Epithelial cell of esophagus (primary cell): ENCODE data around the gene KLF7.

Experiments used
- DNase-seq: peaks from one replicate; pipeline ENCODE4 v3.0.0; 2010; ENCODE audit warnings: low read depth
- H3K4me3 ChIP-seq: 2 replicates; pipeline ENCODE4 v1.5.1; 2011; ENCODE audit warnings: mild to moderate bottlenecking, low read length, control low read depth
- TF ChIP-seq, protein P1 (sequence below): IDR thresholded peaks from 2 replicates; pipeline ENCODE4 v1.5.1; 2011; ENCODE audit warnings: low read depth, mild to moderate bottlenecking, low read length, control low read depth, inconsistent platforms; ENCODE audit not compliant: insufficient read depth; ENCODE audit errors: missing control alignments

Gene KLF7

DNA sequence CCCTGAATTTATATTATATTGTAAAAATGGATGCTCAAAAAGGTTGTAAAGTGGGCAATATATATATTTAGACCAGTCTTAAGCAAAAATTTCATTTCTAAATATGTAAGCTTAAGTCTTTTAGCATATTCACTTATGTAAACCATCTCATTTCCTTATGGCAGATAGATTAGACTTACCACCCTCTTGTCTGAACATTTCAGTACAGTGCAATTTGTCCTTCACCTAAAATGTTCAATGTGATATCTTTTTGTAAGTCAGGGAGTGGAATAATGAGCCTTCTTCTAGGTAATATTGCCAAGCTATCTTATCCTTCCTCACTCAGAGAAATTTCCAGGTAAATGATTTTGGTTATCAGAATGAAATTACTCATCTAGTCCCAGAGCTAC is 92.3 kb downstream of the KLF7 start:
- H3K4me3 ChIP-seq: no peak overlapping the region
- TF ChIP-seq, protein P1, sequence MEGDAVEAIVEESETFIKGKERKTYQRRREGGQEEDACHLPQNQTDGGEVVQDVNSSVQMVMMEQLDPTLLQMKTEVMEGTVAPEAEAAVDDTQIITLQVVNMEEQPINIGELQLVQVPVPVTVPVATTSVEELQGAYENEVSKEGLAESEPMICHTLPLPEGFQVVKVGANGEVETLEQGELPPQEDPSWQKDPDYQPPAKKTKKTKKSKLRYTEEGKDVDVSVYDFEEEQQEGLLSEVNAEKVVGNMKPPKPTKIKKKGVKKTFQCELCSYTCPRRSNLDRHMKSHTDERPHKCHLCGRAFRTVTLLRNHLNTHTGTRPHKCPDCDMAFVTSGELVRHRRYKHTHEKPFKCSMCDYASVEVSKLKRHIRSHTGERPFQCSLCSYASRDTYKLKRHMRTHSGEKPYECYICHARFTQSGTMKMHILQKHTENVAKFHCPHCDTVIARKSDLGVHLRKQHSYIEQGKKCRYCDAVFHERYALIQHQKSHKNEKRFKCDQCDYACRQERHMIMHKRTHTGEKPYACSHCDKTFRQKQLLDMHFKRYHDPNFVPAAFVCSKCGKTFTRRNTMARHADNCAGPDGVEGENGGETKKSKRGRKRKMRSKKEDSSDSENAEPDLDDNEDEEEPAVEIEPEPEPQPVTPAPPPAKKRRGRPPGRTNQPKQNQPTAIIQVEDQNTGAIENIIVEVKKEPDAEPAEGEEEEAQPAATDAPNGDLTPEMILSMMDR: no peak
- no peak for DNase-seq

DNA sequence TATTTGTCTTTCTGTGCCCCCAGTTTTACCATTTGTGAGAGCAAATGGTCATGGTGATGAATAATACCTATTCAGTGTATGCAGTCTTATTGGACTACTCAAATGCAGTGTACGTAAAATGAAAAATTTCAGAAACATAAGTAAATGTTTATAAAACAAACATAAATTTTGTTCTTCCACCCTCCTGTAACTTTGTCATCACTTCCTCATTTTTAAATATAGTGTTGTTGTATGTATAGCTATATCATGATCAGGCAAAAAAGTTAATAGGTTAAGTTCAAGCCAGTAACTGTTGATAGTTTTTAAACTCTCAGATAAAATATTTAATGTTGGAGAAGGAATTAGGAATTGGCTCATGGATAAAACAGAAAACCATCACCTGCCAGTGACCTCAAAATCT is 93.2 kb downstream of the KLF7 start:
- DNase-seq: no peak
- no peak overlapping the region for H3K4me3 ChIP-seq

DNA sequence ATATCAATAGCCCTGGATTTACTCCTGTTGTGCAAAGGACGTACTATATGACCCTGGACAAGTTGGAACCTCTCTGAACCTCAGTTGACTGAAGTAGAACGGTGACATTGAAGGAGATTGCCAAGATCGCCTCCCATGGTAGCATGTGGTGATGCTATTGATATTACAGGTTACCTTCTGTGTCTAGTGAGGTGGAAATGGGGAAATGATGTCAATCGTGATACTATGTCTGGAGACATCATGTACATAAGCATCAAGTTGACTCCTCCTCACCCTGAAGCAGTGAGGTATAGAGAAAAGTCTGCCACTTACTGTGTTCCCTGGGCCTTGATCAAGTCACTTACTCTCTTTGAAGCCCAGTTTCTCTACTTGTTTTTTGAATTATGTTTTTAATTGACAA is 93.9 kb downstream of the KLF7 start:
- H3K4me3 ChIP-seq: no peak overlapping the region
- TF ChIP-seq, protein P1: no peak
- no peak for DNase-seq

More for the DNA sequence above, 93.2 kb downstream of the KLF7 start:
- TF ChIP-seq, protein P1: no peak

DNA sequence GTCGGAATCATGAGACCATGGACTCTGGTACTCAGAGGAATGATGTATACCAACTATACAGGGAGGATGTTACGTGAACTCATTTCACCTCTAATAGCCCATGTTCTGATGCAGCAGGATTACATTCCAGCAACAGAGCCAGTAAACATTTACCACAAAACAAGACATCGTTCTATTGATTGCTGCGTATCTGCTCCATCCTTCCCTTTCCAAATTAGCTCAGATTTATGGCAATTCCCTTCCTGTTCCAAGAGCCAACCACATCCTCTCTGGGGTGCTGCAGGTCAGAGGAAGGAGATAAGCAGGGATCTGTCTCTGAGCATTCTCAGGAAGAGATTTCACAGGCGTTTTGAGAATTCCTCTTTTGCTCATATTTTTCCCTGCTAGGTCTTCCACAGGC is 98.3 kb downstream of the KLF7 start:
- TF ChIP-seq, protein P1: no peak
- H3K4me3 ChIP-seq: no peak overlapping the region
- no peak for DNase-seq

DNA sequence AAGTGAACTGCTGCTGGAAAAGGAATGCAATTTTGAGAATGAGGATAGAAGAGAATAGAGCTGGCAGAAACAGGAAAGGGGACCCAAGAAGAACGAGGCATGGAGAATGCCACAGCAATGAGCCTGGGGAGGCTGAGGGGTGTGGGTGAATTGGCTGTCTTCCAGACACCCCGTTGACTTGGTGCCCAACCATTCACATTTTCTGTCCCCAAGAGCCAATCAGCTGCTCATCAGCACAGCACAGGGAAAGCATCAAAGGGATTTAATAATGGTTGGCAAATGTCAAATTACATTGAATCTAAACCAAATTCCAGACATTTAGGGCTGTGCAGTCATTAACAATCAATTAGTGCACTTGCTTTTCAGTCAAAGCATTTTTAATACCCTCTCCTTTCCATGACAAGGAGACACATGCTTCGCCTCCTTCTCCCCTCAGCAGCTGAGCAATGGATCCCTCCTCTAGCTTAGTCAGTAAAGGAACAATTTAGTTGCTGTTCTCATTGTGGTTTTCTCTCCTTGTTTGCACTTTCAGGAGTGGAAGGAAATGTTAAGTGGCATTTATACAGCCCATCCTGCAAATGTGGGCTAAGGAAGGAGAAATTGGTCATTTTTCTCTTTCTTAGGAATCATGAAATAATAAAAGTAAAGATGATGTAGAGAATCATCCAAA is 98.8 kb downstream of the KLF7 start:
- DNase-seq: no peak
- TF ChIP-seq, protein P1: no peak
- H3K4me3 ChIP-seq: no peak overlapping the region

DNA sequence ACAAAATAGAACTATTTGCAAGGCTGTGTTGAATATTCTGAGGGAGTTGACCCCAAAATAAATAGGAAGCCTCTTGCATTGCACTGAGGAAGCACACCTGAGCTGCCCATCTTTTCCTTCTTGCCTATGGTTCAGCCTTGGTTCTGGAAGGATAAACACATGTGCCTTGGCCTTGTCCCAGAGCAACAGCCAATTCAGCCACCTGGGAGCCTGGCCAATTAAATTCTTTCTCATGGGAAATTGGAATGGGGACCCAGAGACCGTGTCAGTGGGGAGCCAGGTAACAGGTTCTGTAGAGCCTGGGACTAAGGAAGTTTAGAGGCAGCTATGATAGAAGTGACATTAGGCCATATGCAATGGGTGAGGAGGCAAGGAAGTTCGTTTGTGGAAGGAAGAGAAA is 99.6 kb downstream of the KLF7 start:
- H3K4me3 ChIP-seq: no peak overlapping the region
- TF ChIP-seq, protein P1: no peak
- no peak for DNase-seq

DNA sequence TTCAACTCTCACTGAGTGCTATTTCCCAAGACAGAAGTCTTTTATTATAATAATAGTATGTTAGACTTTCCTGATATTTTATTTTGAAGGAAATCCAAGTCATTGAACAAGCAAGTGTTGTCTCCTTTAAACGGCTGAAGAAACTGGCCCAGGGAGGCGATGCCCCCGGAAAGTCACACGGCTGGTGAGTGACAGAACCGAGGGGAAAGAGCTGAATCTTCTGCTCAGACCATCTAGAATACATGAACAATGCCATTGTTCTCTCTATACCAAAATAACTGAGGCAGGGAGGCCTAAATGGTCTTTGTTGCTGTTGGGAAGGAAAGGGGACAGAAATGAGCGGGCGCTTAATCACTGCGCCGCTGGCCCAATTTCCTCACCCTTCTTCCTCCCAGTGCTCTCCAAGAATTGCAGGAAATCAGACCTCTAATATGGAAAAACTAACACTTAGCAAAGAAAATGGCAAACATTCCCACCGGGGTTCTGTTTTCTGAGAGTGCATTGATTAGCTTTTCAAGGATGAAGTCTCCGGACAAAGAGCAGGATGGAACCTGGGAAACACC is 101.5 kb downstream of the KLF7 start:
- no peak for DNase-seq
- TF ChIP-seq, protein P1: no peak
- H3K4me3 ChIP-seq: no peak overlapping the region
